Measurements from ENCODE around the gene CNST. TPM values are rescaled to one million over a fixed set of nuclear protein-coding genes. Genes with fewer than 3 reads are reported as not detected.
"Not testable (repeated sequence)": the region's sequence is repeated elsewhere in the genome, so short reads cannot be mapped to it uniquely, and the experiment has no call there.

Gene CNST
- polyA plus RNA-seq, 4 donors: 16.0 to 23.5 (median 22.2) TPM

- DNase-seq (ENCODE audit: low read depth in 4 of 4, low spot score in 3 of 4): no peak
These were observed 95.2 kb downstream of the CNST start for GRCh38 chr1:246661451-246661850.

- no peak for DNase-seq (ENCODE audit: low read depth in 4 of 4, low spot score in 3 of 4)
These were observed 101.5 kb downstream of the CNST start for GRCh38 chr1:246667773-246668172.

- no peak for DNase-seq (ENCODE audit: low read depth in 4 of 4, low spot score in 3 of 4)
These were observed 103.4 kb downstream of the CNST start for GRCh38 chr1:246669659-246670058.

GRCh38 chr1:246674049-246674448 is 107.8 kb downstream of the CNST start:
- DNase-seq (ENCODE audit: low read depth in 4 of 4, low spot score in 3 of 4): no peak

- DNase-seq (ENCODE audit: low read depth in 4 of 4, low spot score in 3 of 4): no peak
These were observed 111.6 kb downstream of the CNST start for GRCh38 chr1:246677842-246678241.

- no peak for DNase-seq (ENCODE audit: low read depth in 4 of 4, low spot score in 3 of 4)
These were observed 112.8 kb downstream of the CNST start for GRCh38 chr1:246678816-246679793.

- DNase-seq (ENCODE audit: low read depth in 4 of 4, low spot score in 3 of 4): no peak
These were observed 113.5 kb downstream of the CNST start for GRCh38 chr1:246679794-246680177.

- no peak for DNase-seq (ENCODE audit: low read depth in 4 of 4, low spot score in 3 of 4)
These were observed 113.9 kb downstream of the CNST start for GRCh38 chr1:246680190-246680589.

GRCh38 chr1:246680696-246681130 is 114.5 kb downstream of the CNST start:
- no peak for DNase-seq (ENCODE audit: low read depth in 4 of 4, low spot score in 3 of 4)

GRCh38 chr1:246681900-246682895 is 115.9 kb downstream of the CNST start:
- no peak for DNase-seq (ENCODE audit: low read depth in 4 of 4, low spot score in 3 of 4)

- DNase-seq (ENCODE audit: low read depth in 4 of 4, low spot score in 3 of 4): no peak
These were observed 117.3 kb downstream of the CNST start for GRCh38 chr1:246683521-246683920.

- DNase-seq (ENCODE audit: low read depth in 4 of 4, low spot score in 3 of 4): no peak
These were observed 120.7 kb downstream of the CNST start for GRCh38 chr1:246687002-246687401.

GRCh38 chr1:246689409-246690008 is 123.3 kb downstream of the CNST start:
- DNase-seq (ENCODE audit: low read depth in 4 of 4, low spot score in 3 of 4): no peak

GRCh38 chr1:246690100-246690499 is 123.8 kb downstream of the CNST start:
- DNase-seq (ENCODE audit: low read depth in 4 of 4, low spot score in 3 of 4): no peak

GRCh38 chr1:246691622-246692495 is 125.6 kb downstream of the CNST start:
- no peak for DNase-seq (ENCODE audit: low read depth in 4 of 4, low spot score in 3 of 4)

GRCh38 chr1:246694213-246694895 is 128.1 kb downstream of the CNST start:
- not testable (repeated sequence) for DNase-seq (ENCODE audit: low read depth in 4 of 4, low spot score in 3 of 4)

- DNase-seq (ENCODE audit: low read depth in 4 of 4, low spot score in 3 of 4): no peak
These were observed 128.9 kb downstream of the CNST start for GRCh38 chr1:246695136-246695535.

- no peak for DNase-seq (ENCODE audit: low read depth in 4 of 4, low spot score in 3 of 4)
These were observed 129.4 kb downstream of the CNST start for GRCh38 chr1:246695666-246696065.

GRCh38 chr1:246698466-246699094 is 132.3 kb downstream of the CNST start:
- DNase-seq (ENCODE audit: low read depth in 4 of 4, low spot score in 3 of 4): no peak

Data from left renal pelvis (tissue), 4 donors.